CD14-positive monocyte (primary cell): ENCODE results near the gene AHNAK. TPM values are rescaled to one million over a fixed set of nuclear protein-coding genes. Genes with fewer than 3 reads are reported as not detected.

Source experiments
- DNase-seq, 3 donors: peaks; one replicate each; pipeline ENCODE4 v3.0.0-alpha.2; 2011 to 2022
- H2AFZ ChIP-seq: 2 replicates; pipeline ENCODE4 v1.6.0; 2012; ENCODE audit warnings: mild to moderate bottlenecking, low read depth, low read length, inconsistent platforms; ENCODE audit not compliant: insufficient read depth, poor library complexity, severe bottlenecking
- H3K27ac ChIP-seq, 2 donors: 1 replicate in 1 of 2; 2 replicates in 1 of 2; pipeline ENCODE4 v1.5.1; 2012 to 2013; ENCODE audit warnings: low read length in 2 of 2, control low read depth in 1 of 2, inconsistent platforms in 1 of 2, low read depth in 1 of 2, mild to moderate bottlenecking in 1 of 2
- H3K27me3 ChIP-seq, 2 donors: one replicate each; pipeline versions ENCODE4 v1.6.0 to v1.6.1; 2011 to 2013; ENCODE audit warnings: low read length in 2 of 2; ENCODE audit not compliant: control insufficient read depth in 2 of 2, insufficient read depth in 2 of 2
- H3K36me3 ChIP-seq, 2 donors: replicated peaks in 1 of 2; 1 replicate in 1 of 2; 2 replicates in 1 of 2; pipeline versions ENCODE4 v1.5.1 to v1.6.1; 2012 to 2013; ENCODE audit warnings: low read length in 2 of 2, control low read depth in 1 of 2, inconsistent platforms in 1 of 2, mild to moderate bottlenecking in 1 of 2; ENCODE audit not compliant: insufficient read depth in 2 of 2, control insufficient read depth in 1 of 2
- H3K4me1 ChIP-seq, 2 donors: 1 replicate in 1 of 2; 2 replicates in 1 of 2; pipeline versions ENCODE4 v1.5.1 to v1.6.1; 2012 to 2013; ENCODE audit warnings: low read length in 2 of 2, control low read depth in 1 of 2, inconsistent platforms in 1 of 2, mild to moderate bottlenecking in 1 of 2, moderate library complexity in 1 of 2; ENCODE audit not compliant: insufficient read depth in 2 of 2, control insufficient read depth in 1 of 2
- H3K4me2 ChIP-seq: replicated peaks from 2 replicates; pipeline ENCODE3; 2012; ENCODE audit warnings: low read length, moderate library complexity, mild to moderate bottlenecking; ENCODE audit not compliant: poor library complexity, severe bottlenecking; ENCODE audit errors: extremely low read depth
- H3K4me3 ChIP-seq, 3 experiments: fragments of 200-600 bp in 1 of 3; sonication (generic) in 1 of 3; replicated peaks in 1 of 3; 1 replicate in 2 of 3; 2 replicates in 1 of 3; pipeline ENCODE4 v1.5.1; 2011 to 2013; ENCODE audit warnings: low read length in 3 of 3, mild to moderate bottlenecking in 3 of 3, control low read depth in 2 of 3, low read depth in 2 of 3, inconsistent platforms in 1 of 3, moderate library complexity in 1 of 3
- H3K79me2 ChIP-seq: 2 replicates; pipeline ENCODE4 v1.6.0; 2012; ENCODE audit warnings: mild to moderate bottlenecking, control low read depth, inconsistent platforms, low read length, moderate library complexity; ENCODE audit not compliant: insufficient read depth
- H3K9ac ChIP-seq: 2 replicates; pipeline ENCODE4 v1.6.0; 2017; ENCODE audit warnings: low read length, mild to moderate bottlenecking; ENCODE audit not compliant: insufficient read depth, poor library complexity, severe bottlenecking
- H3K9me3 ChIP-seq, 2 donors: replicated peaks in 1 of 2; 1 replicate in 1 of 2; 2 replicates in 1 of 2; pipeline versions ENCODE4 v1.5.1 to v1.6.1; 2012 to 2013; ENCODE audit warnings: low read length in 2 of 2, control low read depth in 1 of 2; ENCODE audit not compliant: control insufficient read depth in 1 of 2, insufficient read depth in 1 of 2
- H4K20me1 ChIP-seq: 2 replicates; pipeline ENCODE4 v1.6.0; 2012; ENCODE audit warnings: mild to moderate bottlenecking, low read length, control low read depth, moderate library complexity; ENCODE audit not compliant: insufficient read depth
- H3K27ac Mint-ChIP-seq, 7 donors: one replicate each; pipeline ENCODE4 v1.8.0; 2020; ENCODE audit warnings: mild to moderate bottlenecking in 7 of 7, mixed read lengths in 7 of 7, moderate library complexity in 6 of 7, inconsistent platforms in 2 of 7
- H3K27me3 Mint-ChIP-seq, 3 donors: one replicate each; pipeline ENCODE4 v1.8.0; 2021 to 2022; ENCODE audit warnings: low read depth in 3 of 3, mild to moderate bottlenecking in 3 of 3, mixed read lengths in 3 of 3, moderate library complexity in 3 of 3, inconsistent platforms in 1 of 3
- H3K36me3 Mint-ChIP-seq, 2 donors: one replicate each; pipeline ENCODE4 v1.8.0; 2020; ENCODE audit warnings: mixed read lengths in 2 of 2, inconsistent platforms in 1 of 2, mild to moderate bottlenecking in 1 of 2
- H3K4me1 Mint-ChIP-seq: one replicate; pipeline ENCODE4 v1.8.0; 2020; ENCODE audit warnings: mild to moderate bottlenecking, mixed read lengths
- H3K4me3 Mint-ChIP-seq, 2 donors: one replicate each; pipeline ENCODE4 v1.8.0; 2020; ENCODE audit warnings: mild to moderate bottlenecking in 2 of 2, mixed read lengths in 2 of 2, moderate library complexity in 1 of 2
- H3K9me3 Mint-ChIP-seq, 7 donors: one replicate each; pipeline ENCODE4 v1.8.0; 2020 to 2022; ENCODE audit warnings: mixed read lengths in 7 of 7, mild to moderate bottlenecking in 6 of 7, moderate library complexity in 6 of 7, inconsistent platforms in 2 of 7
- WGBS: methylation state at CpG from one replicate; pipeline ENCODE4 v1.1.5; 2013; ENCODE audit warnings: missing lambda C conversion rate; ENCODE audit not compliant: insufficient coverage; 5-methylcytosine and 5-hydroxymethylcytosine counted together
- intact Hi-C, 2 donors: fragments of 100-400 bp; cut with micrococcal nuclease; formaldehyde crosslinking; loops; one replicate each; pipeline versions ENCODE4 v1.15.0 to v1.15.1; 2023
- polyA plus RNA-seq, 3 donors: library from polyadenylated mRNA; depleted of rRNA in 1 of 3; unstranded in 2 of 3; stranded (reverse) in 1 of 3; fragments of 300-500 nt in 2 of 3; fragments of >200 nt in 1 of 3; fragmentation: Illumina TruSeq in 2 of 3; gene quantifications; 1 replicate in 2 of 3; 2 replicates in 1 of 3; pipeline ENCODE4 v1.2.3, GENCODE V29; 2012 to 2021
- TF ChIP-seq, protein P1 (sequence below): fragments of 200-600 bp; IDR thresholded peaks from one replicate; pipeline ENCODE4 v1.8.0; 2022; ENCODE audit warnings: antibody characterized with exemption, mild to moderate bottlenecking

Gene AHNAK
- polyA plus RNA-seq, 3 donors: 80.0 to 201 (median 103) TPM

DNA sequence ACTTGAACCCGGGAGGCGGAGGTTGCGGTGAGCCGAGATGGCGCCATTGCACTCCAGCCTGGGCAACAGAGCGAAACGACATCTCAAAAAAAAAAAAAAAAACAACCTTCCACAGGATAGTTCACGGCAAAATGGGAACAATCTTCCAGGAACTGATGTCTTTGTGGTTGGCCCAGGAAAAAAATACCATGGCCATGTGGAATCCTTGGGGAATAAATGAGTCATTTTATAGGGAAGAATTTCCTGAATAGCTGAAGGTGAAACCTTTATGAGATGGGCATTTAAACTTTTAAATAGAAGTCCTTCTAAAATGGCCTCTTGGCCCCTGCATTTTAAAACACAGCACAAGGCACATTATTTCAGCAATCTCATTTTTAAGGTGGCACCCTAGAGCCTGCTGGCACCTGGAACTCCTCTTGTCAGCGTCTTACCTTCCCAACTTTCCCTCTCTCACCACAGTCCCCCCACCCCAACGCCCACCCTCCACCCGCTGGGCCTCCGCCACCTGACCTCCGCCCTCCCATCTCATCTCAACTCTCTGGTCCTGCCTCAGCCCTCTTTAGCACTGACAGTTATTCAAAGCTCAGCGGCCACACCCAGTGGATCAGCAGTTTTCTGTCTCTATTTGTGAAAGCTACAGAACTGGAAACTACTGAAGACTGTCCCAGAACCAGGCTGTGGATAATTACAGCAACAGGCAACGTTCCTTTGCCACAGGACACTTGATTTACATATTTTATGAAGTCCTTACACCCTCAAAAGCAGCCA, 84.7 kb downstream of the AHNAK start:
- H2AFZ ChIP-seq: peak overlapping the region; percentile 31
- H3K27me3 Mint-ChIP-seq: peaks cover 0 to 3% (median 0%) of the 10 kb centered on the region in 3 donors
- H3K4me2 ChIP-seq: peak overlapping the region; percentile 52
- peak overlapping the region in 1 of 3 experiments; percentile 33 for H3K4me3 ChIP-seq
- no peak for DNase-seq
- peak overlapping the region; percentile 39 to 90 (median 83) for H3K27ac Mint-ChIP-seq
- H3K4me1 Mint-ChIP-seq: peaks cover 51% of the 10 kb centered on the region
- TF ChIP-seq, protein P1, sequence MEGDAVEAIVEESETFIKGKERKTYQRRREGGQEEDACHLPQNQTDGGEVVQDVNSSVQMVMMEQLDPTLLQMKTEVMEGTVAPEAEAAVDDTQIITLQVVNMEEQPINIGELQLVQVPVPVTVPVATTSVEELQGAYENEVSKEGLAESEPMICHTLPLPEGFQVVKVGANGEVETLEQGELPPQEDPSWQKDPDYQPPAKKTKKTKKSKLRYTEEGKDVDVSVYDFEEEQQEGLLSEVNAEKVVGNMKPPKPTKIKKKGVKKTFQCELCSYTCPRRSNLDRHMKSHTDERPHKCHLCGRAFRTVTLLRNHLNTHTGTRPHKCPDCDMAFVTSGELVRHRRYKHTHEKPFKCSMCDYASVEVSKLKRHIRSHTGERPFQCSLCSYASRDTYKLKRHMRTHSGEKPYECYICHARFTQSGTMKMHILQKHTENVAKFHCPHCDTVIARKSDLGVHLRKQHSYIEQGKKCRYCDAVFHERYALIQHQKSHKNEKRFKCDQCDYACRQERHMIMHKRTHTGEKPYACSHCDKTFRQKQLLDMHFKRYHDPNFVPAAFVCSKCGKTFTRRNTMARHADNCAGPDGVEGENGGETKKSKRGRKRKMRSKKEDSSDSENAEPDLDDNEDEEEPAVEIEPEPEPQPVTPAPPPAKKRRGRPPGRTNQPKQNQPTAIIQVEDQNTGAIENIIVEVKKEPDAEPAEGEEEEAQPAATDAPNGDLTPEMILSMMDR: no peak
- intact Hi-C loops: no loop called here
- 29% methylated on average over 7 of the region's 15 CpGs for WGBS
- no peaks in the 10 kb centered on the region for H3K9me3 ChIP-seq
- peaks cover 46 to 68% of the 10 kb centered on the region in 2 donors for H3K4me1 ChIP-seq
- peak overlapping the region; percentile 5 to 61 for H3K4me3 Mint-ChIP-seq
- no peaks in the 10 kb centered on the region for H3K36me3 ChIP-seq
- H3K9ac ChIP-seq: peak overlapping the region; percentile 24
- peaks cover 0 to 2% (median 0%) of the 10 kb centered on the region in 7 donors for H3K9me3 Mint-ChIP-seq
- peak overlapping the region in 1 of 2 donors; percentile 79 for H3K27ac ChIP-seq
- no peaks in the 10 kb centered on the region for H3K79me2 ChIP-seq
- H3K27me3 ChIP-seq: no peaks in the 10 kb centered on the region
- no peaks in the 10 kb centered on the region for H4K20me1 ChIP-seq
- H3K36me3 Mint-ChIP-seq: peaks cover 2 to 6% of the 10 kb centered on the region in 2 donors

- no peaks in the 10 kb centered on the region for H4K20me1 ChIP-seq
- H3K9me3 Mint-ChIP-seq: peaks cover 0 to 4% (median 0%) of the 10 kb centered on the region in 7 donors
- no peaks in the 10 kb centered on the region for H3K27me3 ChIP-seq
- H2AFZ ChIP-seq: peak overlapping the region; percentile 73
- peaks cover 46 to 77% of the 10 kb centered on the region in 2 donors for H3K4me1 ChIP-seq
- H3K4me3 Mint-ChIP-seq: no peak overlapping the region
- no peaks in the 10 kb centered on the region for H3K79me2 ChIP-seq
- TF ChIP-seq, protein P1: no peak
- H3K27ac Mint-ChIP-seq: peak overlapping the region; percentile 46 to 88 (median 78)
- H3K9me3 ChIP-seq: no peaks in the 10 kb centered on the region
- H3K27ac ChIP-seq: peak overlapping the region in 1 of 2 donors; percentile 81
- peak in 2 of 3 donors; percentile 39 to 57 for DNase-seq
- H3K4me3 ChIP-seq: peak overlapping the region in 1 of 3 experiments; percentile 41
- H3K36me3 Mint-ChIP-seq: peaks cover 0 to 6% of the 10 kb centered on the region in 2 donors
- H3K36me3 ChIP-seq: no peaks in the 10 kb centered on the region
- intact Hi-C loops: no loop called here
- H3K4me1 Mint-ChIP-seq: peaks cover 54% of the 10 kb centered on the region
- H3K9ac ChIP-seq: no peak overlapping the region
- H3K27me3 Mint-ChIP-seq: peaks cover 0 to 6% (median 3%) of the 10 kb centered on the region in 3 donors
- H3K4me2 ChIP-seq: peak overlapping the region; percentile 60
- 100% methylated on average over 1 of the region's 1 CpG for WGBS
Observed at GRCh38 chr11:62459080-62459479, 87.5 kb downstream of the AHNAK start.
